Measurements from ENCODE around the gene NCOA6.

DNA sequence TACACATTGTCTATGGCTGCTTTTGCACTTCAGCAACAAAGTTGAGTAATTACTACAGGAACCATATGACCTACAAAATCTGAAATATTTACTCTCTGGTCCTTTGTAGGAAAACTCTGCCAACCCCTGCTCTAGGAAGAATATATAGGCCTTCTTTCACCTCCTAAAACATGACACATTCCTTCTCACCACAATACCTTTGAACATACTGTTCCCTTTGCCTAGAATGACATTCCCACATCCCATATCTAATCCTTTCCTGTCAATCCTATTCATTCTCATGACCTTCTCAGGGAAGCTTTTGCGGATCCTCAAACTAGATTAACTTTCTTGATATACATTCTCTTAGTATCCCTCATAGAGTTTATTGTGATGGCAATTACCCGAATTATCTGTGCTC lies 18.0 kb upstream of the NCOA6 start:
- TF ChIP-seq, protein P1, sequence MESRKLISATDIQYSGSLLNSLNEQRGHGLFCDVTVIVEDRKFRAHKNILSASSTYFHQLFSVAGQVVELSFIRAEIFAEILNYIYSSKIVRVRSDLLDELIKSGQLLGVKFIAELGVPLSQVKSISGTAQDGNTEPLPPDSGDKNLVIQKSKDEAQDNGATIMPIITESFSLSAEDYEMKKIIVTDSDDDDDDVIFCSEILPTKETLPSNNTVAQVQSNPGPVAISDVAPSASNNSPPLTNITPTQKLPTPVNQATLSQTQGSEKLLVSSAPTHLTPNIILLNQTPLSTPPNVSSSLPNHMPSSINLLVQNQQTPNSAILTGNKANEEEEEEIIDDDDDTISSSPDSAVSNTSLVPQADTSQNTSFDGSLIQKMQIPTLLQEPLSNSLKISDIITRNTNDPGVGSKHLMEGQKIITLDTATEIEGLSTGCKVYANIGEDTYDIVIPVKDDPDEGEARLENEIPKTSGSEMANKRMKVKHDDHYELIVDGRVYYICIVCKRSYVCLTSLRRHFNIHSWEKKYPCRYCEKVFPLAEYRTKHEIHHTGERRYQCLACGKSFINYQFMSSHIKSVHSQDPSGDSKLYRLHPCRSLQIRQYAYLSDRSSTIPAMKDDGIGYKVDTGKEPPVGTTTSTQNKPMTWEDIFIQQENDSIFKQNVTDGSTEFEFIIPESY (IDR thresholded peaks at IDR 0.05; ENCODE audit: borderline replicate concordance, low read depth): no peak
- TF ChIP-seq SMC3 (IDR thresholded peaks at IDR 0.05; ENCODE audit: low read depth, low read length) (no peak), CHD2 (IDR thresholded peaks at IDR 0.05; ENCODE audit: low read length, partially characterized antibody) (no peak), GABPA (IDR thresholded peaks at IDR 0.05; ENCODE audit: low read depth) (no peak), MXI1 (IDR thresholded peaks at IDR 0.05; ENCODE audit: low read depth, low read length) (no peak), FOXM1 (IDR thresholded peaks at IDR 0.05; ENCODE audit: low read depth) (no peak), REST (IDR thresholded peaks at IDR 0.05; ENCODE audit: low read depth, low read length) (no peak), SIN3A (IDR thresholded peaks at IDR 0.05; ENCODE audit: borderline replicate concordance, low read depth, low read length) (no peak), RAD21 (IDR thresholded peaks at IDR 0.05; ENCODE audit: low read length) (no peak), JUND (IDR thresholded peaks at IDR 0.05) (no peak)
- TF ChIP-seq, protein P2, sequence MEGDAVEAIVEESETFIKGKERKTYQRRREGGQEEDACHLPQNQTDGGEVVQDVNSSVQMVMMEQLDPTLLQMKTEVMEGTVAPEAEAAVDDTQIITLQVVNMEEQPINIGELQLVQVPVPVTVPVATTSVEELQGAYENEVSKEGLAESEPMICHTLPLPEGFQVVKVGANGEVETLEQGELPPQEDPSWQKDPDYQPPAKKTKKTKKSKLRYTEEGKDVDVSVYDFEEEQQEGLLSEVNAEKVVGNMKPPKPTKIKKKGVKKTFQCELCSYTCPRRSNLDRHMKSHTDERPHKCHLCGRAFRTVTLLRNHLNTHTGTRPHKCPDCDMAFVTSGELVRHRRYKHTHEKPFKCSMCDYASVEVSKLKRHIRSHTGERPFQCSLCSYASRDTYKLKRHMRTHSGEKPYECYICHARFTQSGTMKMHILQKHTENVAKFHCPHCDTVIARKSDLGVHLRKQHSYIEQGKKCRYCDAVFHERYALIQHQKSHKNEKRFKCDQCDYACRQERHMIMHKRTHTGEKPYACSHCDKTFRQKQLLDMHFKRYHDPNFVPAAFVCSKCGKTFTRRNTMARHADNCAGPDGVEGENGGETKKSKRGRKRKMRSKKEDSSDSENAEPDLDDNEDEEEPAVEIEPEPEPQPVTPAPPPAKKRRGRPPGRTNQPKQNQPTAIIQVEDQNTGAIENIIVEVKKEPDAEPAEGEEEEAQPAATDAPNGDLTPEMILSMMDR (IDR thresholded peaks at IDR 0.05): no peak
